Osteoblast (primary cell): ENCODE measurements around the gene MAD1L1. TPM values are rescaled to one million over a fixed set of nuclear protein-coding genes. Genes with fewer than 3 reads are reported as not detected.
A peak's percentile ranks its signal among the peaks of the same experiment; 100 is the strongest.

ENCODE experiments used
- DNase-seq: peaks from one replicate; pipeline ENCODE4 v3.0.0; 2011; ENCODE audit warnings: low spot score, mixed read lengths; ENCODE audit not compliant: insufficient read length; ENCODE audit errors: missing footprints
- H2AFZ ChIP-seq: 2 replicates; pipeline ENCODE4 v1.6.0; 2011; ENCODE audit warnings: mild to moderate bottlenecking, low read length
- H3K27ac ChIP-seq: 2 replicates; pipeline ENCODE4 v1.5.1; 2011; ENCODE audit warnings: mild to moderate bottlenecking, low read depth, low read length, moderate library complexity
- H3K27me3 ChIP-seq: 2 replicates; pipeline ENCODE4 v1.6.0; 2012; ENCODE audit warnings: mild to moderate bottlenecking, control low read depth, inconsistent platforms, low read length, moderate library complexity; ENCODE audit not compliant: insufficient read depth
- H3K36me3 ChIP-seq: 2 replicates; pipeline ENCODE4 v1.5.1; 2011; ENCODE audit warnings: mild to moderate bottlenecking, low read length, control low read depth, moderate library complexity; ENCODE audit not compliant: insufficient read depth
- H3K4me1 ChIP-seq: 2 replicates; pipeline ENCODE4 v1.5.1; 2011; ENCODE audit warnings: mild to moderate bottlenecking, low read length, control low read depth, moderate library complexity; ENCODE audit not compliant: insufficient read depth
- H3K4me2 ChIP-seq: 2 replicates; pipeline ENCODE4 v1.6.0; 2011; ENCODE audit warnings: mild to moderate bottlenecking, low read length; ENCODE audit not compliant: insufficient read depth
- H3K4me3 ChIP-seq: fragments of 200-600 bp; sonication (generic); 3 replicates; pipeline ENCODE4 v1.5.1; 2012; ENCODE audit warnings: mild to moderate bottlenecking, low read length, inconsistent platforms; ENCODE audit not compliant: insufficient read depth
- H3K79me2 ChIP-seq: 2 replicates; pipeline ENCODE4 v1.6.0; 2012; ENCODE audit warnings: mild to moderate bottlenecking, low read length, control low read depth, inconsistent platforms; ENCODE audit not compliant: insufficient read depth
- H3K9me3 ChIP-seq: 2 replicates; pipeline ENCODE4 v1.5.1; 2011; ENCODE audit warnings: low read depth, low read length, control low read depth
- H4K20me1 ChIP-seq: 2 replicates; pipeline ENCODE4 v1.6.0; 2012; ENCODE audit warnings: mild to moderate bottlenecking, low read length, control low read depth; ENCODE audit not compliant: insufficient read depth
- total RNA-seq: library from RNA; depleted of rRNA; stranded (reverse); fragments of >200 nt; gene quantifications from 2 replicates; pipeline ENCODE4 v1.2.3, GENCODE V29; 2012
- TF ChIP-seq, protein P1 (sequence below): IDR thresholded peaks from 2 replicates; pipeline ENCODE4 v1.5.1; 2011; ENCODE audit warnings: mild to moderate bottlenecking, low read depth, low read length, moderate library complexity; ENCODE audit errors: extremely low read depth

MAD1L1 gene
- total RNA-seq, 1 donor = 66.2 TPM

GRCh38 chr7:1941464-1942242, 291.1 kb downstream of the MAD1L1 start:
- Histone ChIP-seq H3K4me1 (peaks cover 19% of the 10 kb centered on the region), H2AFZ (no peak overlapping the region), H3K79me2 (peaks cover 22% of the 10 kb centered on the region), H3K27ac (no peak overlapping the region), H3K9me3 (no peaks in the 10 kb centered on the region), H4K20me1 (no peaks in the 10 kb centered on the region), H3K27me3 (no peaks in the 10 kb centered on the region), H3K36me3 (no peaks in the 10 kb centered on the region), H3K4me3 (no peak overlapping the region), H3K4me2 (no peak overlapping the region)
- DNase-seq = no peak
- TF ChIP-seq, protein P1, sequence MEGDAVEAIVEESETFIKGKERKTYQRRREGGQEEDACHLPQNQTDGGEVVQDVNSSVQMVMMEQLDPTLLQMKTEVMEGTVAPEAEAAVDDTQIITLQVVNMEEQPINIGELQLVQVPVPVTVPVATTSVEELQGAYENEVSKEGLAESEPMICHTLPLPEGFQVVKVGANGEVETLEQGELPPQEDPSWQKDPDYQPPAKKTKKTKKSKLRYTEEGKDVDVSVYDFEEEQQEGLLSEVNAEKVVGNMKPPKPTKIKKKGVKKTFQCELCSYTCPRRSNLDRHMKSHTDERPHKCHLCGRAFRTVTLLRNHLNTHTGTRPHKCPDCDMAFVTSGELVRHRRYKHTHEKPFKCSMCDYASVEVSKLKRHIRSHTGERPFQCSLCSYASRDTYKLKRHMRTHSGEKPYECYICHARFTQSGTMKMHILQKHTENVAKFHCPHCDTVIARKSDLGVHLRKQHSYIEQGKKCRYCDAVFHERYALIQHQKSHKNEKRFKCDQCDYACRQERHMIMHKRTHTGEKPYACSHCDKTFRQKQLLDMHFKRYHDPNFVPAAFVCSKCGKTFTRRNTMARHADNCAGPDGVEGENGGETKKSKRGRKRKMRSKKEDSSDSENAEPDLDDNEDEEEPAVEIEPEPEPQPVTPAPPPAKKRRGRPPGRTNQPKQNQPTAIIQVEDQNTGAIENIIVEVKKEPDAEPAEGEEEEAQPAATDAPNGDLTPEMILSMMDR = no peak

- Histone ChIP-seq H3K9me3 (no peaks in the 10 kb centered on the region), H3K4me3 (peak overlapping the region; percentile 47), H2AFZ (peak overlapping the region; percentile 73), H3K36me3 (no peaks in the 10 kb centered on the region), H3K4me1 (peaks cover 19% of the 10 kb centered on the region), H3K27ac (peak overlapping the region; percentile 95), H3K79me2 (peaks cover 22% of the 10 kb centered on the region), H3K27me3 (no peaks in the 10 kb centered on the region), H3K4me2 (peak overlapping the region; percentile 66), H4K20me1 (no peaks in the 10 kb centered on the region)
- TF ChIP-seq, protein P1 = no peak
- no peak for DNase-seq
These were observed 291.9 kb downstream of the MAD1L1 start for GRCh38 chr7:1940863-1941262.

DNA sequence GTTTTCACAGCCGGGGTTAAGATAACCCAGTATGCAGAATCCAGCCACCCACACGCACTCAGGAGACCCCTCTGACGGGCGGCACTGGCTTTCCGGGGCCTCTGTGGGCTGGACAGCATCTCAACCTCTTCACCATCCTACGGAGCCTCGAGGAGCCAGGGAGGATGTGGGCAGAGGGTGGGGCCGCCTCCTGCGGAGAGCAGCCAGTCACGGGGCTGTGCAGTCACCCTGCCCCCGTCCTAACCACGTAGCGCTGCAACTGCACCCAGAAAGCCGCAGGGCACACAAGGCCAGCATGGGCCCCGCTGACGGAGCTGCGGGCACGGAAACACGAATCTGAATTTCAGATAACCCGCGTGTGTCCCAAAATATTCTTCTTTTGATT, 292.4 kb downstream of the MAD1L1 start:
- Histone ChIP-seq H3K4me1 (peaks cover 19% of the 10 kb centered on the region), H3K9me3 (no peaks in the 10 kb centered on the region), H4K20me1 (no peaks in the 10 kb centered on the region), H3K4me2 (peak overlapping the region; percentile 66), H2AFZ (peak overlapping the region; percentile 73), H3K4me3 (peak overlapping the region; percentile 47), H3K27ac (peak overlapping the region; percentile 95), H3K79me2 (peaks cover 22% of the 10 kb centered on the region), H3K27me3 (no peaks in the 10 kb centered on the region), H3K36me3 (no peaks in the 10 kb centered on the region)
- peak; percentile 100 for DNase-seq
- TF ChIP-seq, protein P1 = no peak
